Ureter (tissue), 1 donor: ENCODE data around the gene SUSD4. TPM values are rescaled to one million over a fixed set of nuclear protein-coding genes. Genes with fewer than 3 reads are reported as not detected.

Experiments used
- DNase-seq: peaks from one replicate; pipeline ENCODE4 v3.0.0-alpha.2; 2020; ENCODE audit warnings: low spot score
- total RNA-seq: library from RNA; stranded (reverse); gene quantifications from one replicate; pipeline ENCODE4 v1.2.4, GENCODE V29; 2023
- donor health status: DM: yes; HTN: yes; CAD: no.

SUSD4 gene
- total RNA-seq, 1 donor from 2014 or later, result 21.9 TPM

GRCh38 chr1:223214261-223214807 lies 149.6 kb downstream of the SUSD4 start:
- DNase-seq, result peak; percentile 29

- DNase-seq, result no peak
These were observed 151.5 kb downstream of the SUSD4 start for GRCh38 chr1:223212441-223212840.

DNA sequence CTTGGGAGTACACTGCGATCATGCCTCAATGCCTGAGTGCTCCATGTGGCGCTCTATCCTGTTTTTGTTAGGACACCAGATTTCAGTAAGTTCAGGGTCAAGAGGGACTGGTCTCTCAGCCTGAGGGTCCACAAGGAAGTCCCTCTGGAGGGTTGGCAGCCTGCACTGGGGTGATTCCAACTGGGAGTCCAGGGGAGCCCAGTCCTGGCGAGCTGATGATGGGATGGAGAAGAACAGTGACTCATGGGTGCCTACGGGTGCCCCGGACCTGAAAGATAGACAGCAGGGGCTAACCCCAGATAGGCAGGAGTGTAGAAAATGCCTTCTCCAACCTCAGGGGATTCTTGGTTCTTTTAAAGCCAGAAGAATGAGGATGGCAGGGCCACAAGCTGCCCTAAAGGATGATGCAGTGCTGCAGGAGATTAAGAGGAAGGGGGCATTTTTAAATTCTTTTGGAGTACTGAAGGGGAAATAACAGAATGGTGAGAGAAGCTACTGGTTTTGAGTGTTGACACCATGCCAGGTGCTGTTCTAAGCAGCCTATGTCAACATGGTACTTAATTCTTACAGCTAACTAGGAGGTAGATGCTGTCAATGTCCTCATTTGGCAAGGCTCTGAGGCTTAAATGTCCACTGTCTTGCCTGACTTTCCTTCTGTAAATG lies 152.5 kb downstream of the SUSD4 start:
- no peak for DNase-seq

GRCh38 chr1:223210788-223211120 lies 153.2 kb downstream of the SUSD4 start:
- no peak for DNase-seq

DNA sequence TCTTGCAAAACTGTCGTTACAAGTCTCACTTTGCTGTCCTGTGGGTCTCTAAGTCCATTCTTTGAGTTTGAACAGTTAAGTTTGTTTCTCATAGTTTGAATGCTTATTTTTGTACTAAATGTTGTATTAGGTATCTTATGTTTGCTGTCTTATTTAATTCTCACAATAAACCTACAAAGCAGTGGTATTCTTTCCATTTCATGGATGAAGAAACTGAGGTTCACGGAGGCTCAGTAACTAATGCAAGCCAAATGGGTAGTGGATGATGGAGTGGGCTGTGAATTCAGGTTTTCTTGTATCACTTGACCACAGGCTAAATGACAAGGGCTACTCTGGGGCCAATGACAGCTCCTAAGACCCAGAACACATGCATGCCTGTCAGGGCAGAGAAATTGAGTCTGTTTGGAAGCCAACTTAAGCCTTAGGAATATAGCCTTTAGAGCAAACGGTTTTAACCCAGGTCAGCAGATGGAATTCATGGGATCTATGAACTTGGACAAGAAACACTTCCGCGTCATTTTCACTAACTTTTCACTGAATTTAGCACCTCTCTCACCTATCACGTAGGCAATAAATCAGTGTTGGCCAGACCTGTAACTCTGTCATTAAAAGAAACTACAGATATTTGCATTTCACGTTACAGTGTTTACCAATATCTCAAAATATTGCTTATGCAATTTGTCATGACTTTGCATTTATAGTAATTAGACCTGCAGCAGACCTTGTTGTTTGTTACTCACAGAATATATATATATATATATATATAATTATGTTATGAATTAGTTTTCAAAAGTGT lies 153.8 kb downstream of the SUSD4 start:
- no peak for DNase-seq

DNA sequence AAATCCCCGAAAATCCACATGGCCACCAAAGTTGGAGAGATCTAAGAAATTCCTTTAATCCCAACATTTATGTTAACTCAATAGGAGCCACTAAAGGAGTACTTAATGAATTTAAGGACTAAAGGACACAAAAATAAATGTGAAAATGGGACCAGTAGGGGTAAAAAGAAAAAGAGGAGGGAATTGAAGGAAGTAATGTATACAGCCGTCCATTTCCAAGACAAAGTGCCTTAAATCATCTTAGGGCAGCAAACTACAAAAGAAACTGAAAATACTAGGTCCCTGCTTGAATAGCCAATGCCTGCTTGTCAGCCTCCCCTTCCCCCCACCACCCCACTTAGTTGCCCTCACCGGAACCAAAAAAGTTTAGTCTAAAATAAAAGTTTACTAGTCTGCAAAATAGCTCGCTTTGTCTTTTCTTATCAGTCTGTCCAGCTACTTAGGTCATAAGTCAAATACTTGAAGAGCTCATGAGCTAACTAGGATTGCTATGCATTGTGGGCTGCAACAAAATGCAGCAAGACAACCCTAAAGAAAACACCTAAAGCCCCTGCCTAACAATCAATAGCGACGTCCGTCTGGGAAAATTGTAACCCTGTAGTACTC lies 154.6 kb downstream of the SUSD4 start:
- no peak for DNase-seq

DNA sequence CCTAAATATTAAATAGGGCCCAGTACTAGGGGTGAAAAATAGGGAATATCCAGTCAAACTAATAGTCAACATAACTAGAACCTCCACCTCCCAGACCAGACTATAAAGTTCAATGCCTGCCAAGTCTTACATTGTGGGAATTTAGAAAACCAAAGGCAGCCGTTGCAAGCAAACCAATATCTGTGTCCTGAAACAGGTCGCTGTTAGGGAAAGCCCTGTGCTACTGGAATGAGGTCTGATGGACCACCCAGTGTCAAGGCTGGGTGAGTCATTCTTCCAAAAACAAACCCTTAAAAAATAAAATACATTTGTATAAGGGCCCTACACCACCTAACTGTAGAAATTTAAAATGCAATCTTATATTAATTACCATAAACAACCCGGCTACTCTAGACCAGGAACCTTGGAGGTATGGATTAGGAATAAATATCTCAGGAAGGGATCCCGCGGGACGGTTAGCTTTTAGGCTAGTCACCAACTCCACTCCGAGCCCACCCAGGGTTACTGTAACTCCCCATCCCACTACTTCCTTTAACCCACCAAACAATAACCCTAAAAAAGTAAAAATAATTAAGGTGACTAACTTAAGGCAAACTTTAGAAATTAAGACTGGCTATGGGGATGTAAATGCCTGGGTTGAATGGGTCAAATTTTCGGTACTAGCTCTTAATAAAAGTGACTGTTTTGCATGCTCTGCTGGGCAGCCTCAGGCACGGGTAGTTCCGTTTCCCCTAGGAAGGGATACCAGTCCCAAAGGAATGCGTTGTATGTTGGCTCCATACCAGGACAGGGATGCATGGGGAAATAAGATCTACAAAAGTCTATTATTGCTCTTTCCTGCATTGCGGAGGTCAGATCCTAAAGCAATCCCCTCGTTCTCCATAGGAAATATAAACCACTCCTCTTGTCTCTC lies 155.6 kb downstream of the SUSD4 start:
- no peak for DNase-seq

DNA sequence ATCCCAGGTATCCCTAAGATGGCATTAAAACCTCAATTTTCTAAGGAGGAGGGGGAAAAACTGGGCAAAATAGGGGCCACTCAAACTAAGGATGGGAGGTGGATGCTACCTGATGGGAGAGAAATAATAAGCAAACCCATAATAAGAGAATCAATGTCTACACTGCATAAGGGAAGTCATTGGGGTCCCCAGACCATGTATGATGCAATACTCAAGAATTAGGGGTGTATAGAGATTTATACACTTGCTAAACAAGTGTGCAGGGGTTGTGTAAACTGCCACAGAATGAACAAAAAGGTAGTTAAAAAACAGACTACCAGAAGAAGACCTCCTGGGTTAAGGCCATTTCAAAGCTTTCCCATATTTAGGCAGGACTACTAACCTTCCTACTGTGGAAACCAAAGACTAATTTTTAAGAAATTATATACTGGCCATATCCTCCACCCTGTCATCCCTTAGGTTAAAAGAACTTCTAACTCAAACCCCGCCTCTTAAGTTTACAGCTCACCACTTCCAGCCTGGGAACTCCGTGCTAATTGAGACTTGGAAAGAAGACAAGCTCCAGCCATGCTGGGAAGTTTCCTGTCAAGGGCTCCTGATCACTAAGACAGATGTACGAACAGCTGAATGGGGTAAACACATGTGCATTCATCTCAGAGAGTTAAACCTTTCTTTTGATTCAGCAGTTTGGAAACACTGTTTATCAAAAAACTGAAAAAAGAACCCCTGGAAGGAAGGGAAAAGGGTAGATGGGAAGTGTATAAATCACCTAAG lies 156.5 kb downstream of the SUSD4 start:
- DNase-seq, result no peak

DNA sequence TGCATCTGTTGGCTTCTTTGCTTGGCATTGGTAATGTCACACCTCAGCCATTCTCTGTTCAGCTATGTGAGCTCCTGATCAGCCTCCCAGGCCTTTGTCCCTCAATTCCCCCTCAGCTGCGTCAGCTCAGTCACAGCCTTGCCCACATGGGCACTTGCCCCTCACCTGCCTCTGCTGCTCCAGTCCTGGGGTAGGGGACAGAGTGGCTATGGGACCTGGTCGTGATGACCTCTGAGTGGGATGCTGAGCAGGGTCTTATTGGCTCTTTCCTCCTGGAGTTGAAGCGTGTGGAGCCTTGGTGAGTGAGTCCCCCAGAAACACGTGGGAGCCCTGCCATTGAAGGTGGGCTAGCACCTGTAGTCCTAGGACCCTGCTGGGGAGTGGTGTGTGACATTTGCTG lies 159.6 kb downstream of the SUSD4 start:
- no peak for DNase-seq

DNA sequence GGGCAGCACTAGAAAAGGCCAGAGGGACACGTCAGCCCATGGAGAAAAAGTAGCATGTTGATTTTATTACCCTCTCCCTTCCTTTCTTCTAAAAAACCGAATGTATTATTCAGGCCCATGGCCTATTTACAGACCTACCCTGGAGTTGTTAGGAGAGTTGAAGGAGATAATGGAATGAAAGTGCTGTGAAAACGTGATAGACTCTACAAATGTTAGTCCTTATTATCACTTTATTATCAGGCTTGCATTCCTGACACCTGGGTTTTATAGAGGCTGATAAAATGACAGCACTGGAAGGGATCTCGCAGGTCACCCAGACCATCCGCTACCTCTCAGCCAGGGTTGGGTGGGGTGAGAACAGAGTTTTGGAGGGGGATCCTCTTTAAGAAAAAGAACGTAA lies 160.3 kb downstream of the SUSD4 start:
- DNase-seq, result no peak

DNA sequence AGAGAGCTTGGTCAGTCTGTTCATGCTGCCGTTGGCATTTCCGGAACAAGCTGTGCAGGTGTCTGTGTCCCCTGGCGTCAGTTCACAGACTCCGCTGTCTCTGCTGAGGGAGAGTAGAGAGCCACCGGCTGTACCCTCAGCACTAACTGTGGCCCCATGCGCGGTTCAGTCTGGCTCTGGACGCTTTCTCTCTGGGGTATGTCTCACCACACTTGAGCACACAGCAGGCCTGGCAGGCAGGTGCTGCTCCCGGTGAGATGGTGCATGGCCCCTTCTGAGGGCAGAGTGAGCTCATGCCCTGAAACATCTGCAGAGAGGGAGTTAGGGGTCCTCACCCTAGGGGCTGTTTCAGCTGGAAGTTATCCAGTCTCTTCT lies 161.0 kb downstream of the SUSD4 start:
- no peak for DNase-seq

DNA sequence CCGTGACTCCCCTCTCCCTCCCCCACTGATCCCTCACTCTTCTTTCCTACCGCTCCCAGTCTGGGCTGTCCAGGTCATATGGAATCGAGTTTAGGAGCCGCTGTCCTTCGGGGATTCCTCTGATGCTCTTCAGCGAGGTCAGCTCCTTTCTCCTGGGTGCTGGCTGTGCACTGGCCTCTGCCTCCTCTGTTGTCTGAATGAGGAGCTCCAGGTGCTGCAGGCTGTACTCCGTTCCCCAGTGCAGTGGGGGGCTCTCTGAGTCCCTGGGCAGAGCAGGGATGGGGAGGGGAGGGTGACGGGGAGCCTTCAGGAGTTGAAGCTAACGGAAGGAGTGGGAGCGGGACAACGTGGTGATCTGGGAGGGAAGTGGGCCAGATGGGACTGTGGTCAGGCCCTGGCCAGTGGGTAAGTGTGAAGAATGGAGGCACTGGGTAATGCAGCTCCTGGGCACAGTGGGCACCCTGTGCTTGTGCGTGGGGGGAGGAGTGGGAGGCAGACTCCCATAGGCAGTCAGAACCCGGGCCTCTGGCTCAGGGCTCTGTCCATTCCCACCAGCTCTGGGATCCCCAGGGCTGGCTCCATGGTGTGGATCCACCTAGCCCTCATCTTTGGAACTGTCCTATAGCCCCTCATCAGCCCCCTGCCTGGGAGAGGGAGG lies 161.5 kb downstream of the SUSD4 start:
- DNase-seq, result no peak

DNA sequence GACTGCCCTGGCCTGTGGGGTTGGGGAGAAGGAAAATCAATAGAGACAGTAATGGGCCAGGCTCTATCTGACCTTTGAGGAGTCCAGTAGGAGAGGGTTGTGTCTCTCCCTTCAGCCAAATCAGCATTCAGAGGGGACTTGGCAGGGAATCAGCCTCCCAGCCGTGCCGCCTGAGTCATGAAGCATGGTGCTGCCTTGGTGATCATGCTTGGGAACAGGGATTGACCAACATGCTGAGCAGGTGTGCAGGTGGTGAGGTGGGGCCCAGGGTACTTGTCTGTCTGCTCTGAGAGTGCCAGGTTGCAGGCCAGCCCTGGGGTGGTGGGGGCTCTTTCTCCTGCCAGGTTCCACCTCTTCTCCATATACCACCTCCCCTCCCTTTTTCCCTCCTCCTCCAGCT lies 162.0 kb downstream of the SUSD4 start:
- DNase-seq, result no peak

- DNase-seq, result no peak
These were observed 163.1 kb downstream of the SUSD4 start for GRCh38 chr1:223200903-223201302.

DNA sequence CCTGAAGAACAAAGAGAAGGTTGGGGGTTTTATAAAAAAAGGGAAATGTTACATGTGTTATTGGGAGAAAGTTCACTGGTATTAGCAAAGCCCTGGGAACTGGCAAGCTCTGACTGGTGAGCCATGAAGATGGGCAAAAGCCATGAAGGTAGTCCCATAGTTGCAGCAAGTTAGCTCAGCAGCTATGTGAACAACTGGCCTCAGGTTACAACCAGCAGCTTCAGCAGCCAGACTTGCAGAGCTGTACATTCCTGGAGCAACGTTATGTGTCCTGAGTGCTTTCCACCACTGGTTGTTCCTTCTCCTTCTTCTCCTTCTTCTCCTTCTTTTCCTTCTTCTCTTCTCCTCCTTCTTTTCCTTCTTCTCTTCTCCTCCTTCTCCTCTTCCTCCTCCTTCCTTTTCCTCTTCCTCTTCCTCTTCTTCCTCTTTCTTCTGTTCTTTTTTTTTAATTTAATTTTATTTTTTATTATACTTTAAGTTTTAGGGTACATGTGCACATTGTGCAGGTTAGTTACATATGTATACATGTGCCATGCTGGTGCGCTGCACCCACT lies 164.8 kb downstream of the SUSD4 start:
- no peak for DNase-seq

DNA sequence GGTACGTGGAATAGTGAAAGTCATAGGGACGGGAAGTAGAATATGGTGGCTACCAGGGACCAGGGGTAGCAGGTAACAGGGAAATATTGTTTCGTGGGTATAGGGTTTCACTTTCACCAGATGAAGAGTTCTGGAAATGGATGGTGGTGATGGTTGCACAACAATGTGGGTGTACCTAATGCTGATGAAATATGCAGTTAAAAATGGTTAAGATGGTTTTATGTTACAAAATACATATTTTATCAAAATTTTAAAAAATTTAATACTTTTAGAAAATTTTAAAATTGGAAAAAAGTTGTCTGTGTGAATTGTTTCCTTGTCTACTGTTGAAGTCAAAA lies 165.4 kb downstream of the SUSD4 start:
- no peak for DNase-seq

- DNase-seq, result no peak
These were observed 165.9 kb downstream of the SUSD4 start for GRCh38 chr1:223197923-223198627.

DNA sequence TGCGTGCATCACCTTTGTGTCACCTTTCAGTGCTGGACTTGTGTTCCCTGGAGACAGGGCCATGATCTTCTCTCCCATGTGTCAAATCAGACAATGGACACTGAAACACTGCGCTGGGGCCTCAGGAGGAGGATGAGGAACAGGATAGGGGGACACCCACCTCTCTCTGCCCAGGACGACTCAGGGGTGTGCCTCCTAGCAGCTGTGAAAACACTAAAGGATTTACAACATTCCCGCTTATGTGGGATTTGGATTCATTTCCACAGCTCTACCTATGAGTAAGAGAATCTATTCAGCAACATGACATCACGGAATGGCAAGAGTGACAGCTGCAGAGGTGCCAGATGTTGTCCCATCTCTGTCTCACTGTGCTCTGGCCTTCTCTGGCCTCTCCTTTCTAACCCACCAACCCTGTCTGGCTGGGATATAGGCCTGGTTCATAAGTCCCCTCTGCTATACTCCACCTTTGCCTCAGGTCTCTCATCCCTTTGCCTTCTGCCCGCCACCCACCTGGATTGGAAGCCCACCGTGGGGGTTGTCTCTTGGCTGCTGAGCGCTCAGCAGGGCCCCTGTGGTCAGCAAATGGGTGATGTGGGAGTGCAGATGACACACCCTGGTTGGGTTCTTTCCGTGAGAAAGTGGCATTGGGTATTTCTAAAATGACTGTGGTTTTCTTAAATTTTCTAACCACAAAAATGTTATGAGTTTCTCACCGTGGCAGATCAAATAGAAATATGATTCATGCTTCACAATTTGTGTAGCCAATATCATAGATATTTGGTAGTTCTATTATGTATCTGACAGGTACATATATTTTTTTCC lies 173.9 kb downstream of the SUSD4 start:
- DNase-seq, result no peak

DNA sequence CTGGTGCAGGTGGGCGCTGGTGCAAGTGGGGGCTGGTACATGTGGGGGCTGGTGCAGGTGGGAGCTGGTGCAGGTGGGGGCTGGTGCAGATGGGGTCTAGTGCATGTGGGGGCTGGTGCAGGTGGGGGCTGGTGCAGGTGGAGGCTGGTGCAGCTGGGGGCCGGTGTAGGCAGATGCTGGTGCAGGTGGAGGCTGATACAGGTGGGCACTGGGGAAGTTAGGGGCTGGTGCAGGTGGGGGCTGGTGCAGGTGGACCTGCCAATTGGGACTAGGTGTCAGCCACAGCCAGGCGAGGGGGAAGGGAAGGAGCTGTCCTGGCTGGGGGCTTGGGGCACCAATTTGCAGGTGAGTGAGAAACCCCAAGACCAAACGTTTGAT lies 174.5 kb downstream of the SUSD4 start:
- DNase-seq, result no peak
